Measurements from ENCODE around the gene MOB3A. TPM values are rescaled to one million over a fixed set of nuclear protein-coding genes. Genes with fewer than 3 reads are reported as not detected.
"Not testable (repeated sequence)": the region's sequence is repeated elsewhere in the genome, so short reads cannot be mapped to it uniquely, and the experiment has no call there.

Gene MOB3A
- total and polyA plus RNA-seq, 2 of the 8 experiments (the other 6 are each of a cell fraction or from before 2014, with no cell fraction given): 9.2 to 9.6 TPM

GRCh38 chr19:2131012-2131975, 35.2 kb upstream of the MOB3A start:
- not testable (repeated sequence) for H3K56ac ChIP-seq (replicated peaks; ENCODE audit: insufficient read length, low read depth, low read length); H2BK15ac ChIP-seq (ENCODE audit: low read length); H3K4ac ChIP-seq (replicated peaks; ENCODE audit: insufficient read length, low read depth, low read length); H2AK5ac ChIP-seq (ENCODE audit: low read depth, low read length); H4K5ac ChIP-seq (ENCODE audit: insufficient read length, low read depth, low read length); H3K4me2 ChIP-seq (ENCODE audit: insufficient read depth in 1 of 2, low read depth in 2 of 2, low read length in 2 of 2); H3K9me3 ChIP-seq (ENCODE audit: insufficient read depth in 2 of 2, low read depth in 1 of 2, low read length in 1 of 2); H3K4me3 ChIP-seq (ENCODE audit: extremely low read depth in 1 of 4, insufficient read depth in 2 of 4, low read depth in 3 of 4, low read length in 4 of 4); H3K18ac ChIP-seq (ENCODE audit: extremely low read depth, low read length); H2BK12ac ChIP-seq (ENCODE audit: low read depth, low read length); FAIRE-seq; H3K14ac ChIP-seq (ENCODE audit: insufficient read length); H3K27me3 ChIP-seq (replicated peaks in 1 of 4; ENCODE audit: control insufficient read depth in 3 of 4, extremely low read depth in 1 of 4, insufficient read depth in 3 of 4, low read length in 3 of 4); H2BK5ac ChIP-seq (ENCODE audit: low read depth, low read length); H4K91ac ChIP-seq (replicated peaks; ENCODE audit: insufficient read length, low read length); H3K23me2 ChIP-seq (ENCODE audit: low read depth, low read length); H2BK120ac ChIP-seq (replicated peaks; ENCODE audit: low read depth, low read length); H2BK20ac ChIP-seq (ENCODE audit: low read length); H4K8ac ChIP-seq (ENCODE audit: extremely low read depth, insufficient read depth, low read length); H3K23ac ChIP-seq (ENCODE audit: insufficient read length); H3K4me1 ChIP-seq (replicated peaks in 1 of 4; ENCODE audit: control insufficient read depth in 3 of 4, insufficient read depth in 4 of 4, low read length in 3 of 4); H3K27ac ChIP-seq (ENCODE audit: low read depth, low read length); H3K9ac ChIP-seq (replicated peaks in 1 of 4; ENCODE audit: extremely low read depth in 1 of 4, low read depth in 3 of 4, low read length in 3 of 4); H2AFZ ChIP-seq (ENCODE audit: low read length); DNase-seq (ENCODE audit: low read depth in 1 of 2, low spot score in 2 of 2)
- Histone ChIP-seq H4K20me1 (replicated peaks in 1 of 2; ENCODE audit: control insufficient read depth in 1 of 2, insufficient read depth in 2 of 2, low read length in 2 of 2) (peaks cover 17 to 38% of the 10 kb centered on the region in 2 experiments), H3K36me3 (ENCODE audit: control insufficient read depth in 2 of 4, insufficient read depth in 4 of 4, low read length in 3 of 4) (peaks cover 8 to 60% (median 28%) of the 10 kb centered on the region in 4 experiments; a peak in 7 of 8 replicates), H3K79me1 (ENCODE audit: low read depth, low read length) (peaks cover 13% of the 10 kb centered on the region), H3K79me2 (ENCODE audit: control insufficient read depth in 1 of 2, insufficient read depth in 2 of 2, low read length in 2 of 2) (peaks cover 0 to 24% of the 10 kb centered on the region in 2 experiments; a peak in 2 of 4 replicates)
- ChIA-PET CTCF (ENCODE audit: partially characterized antibody) (interaction anchor here (1.1 to 1.7 kb wide), 3 partner anchors 11 to 68 kb away, joined by 4 to 6 read pairs (median 4); no protein-coding TSS in a partner anchor), POLR2A (ENCODE audit: partially characterized antibody) (interaction anchor here (1.2 to 1.7 kb wide), 3 partner anchors 13 to 38 kb away, joined by 3 to 4 read pairs (median 3); no protein-coding TSS in a partner anchor)
- peak; percentile 38; the same call in 1 of the 2 replicates for TF ChIP-seq EGR1 (IDR thresholded peaks at IDR 0.05; ENCODE audit: borderline replicate concordance, low read depth, low read length)
- WGBS, 2 experiments (ENCODE audit: extremely low coverage in 1 of 2, insufficient coverage in 1 of 2, insufficient read length in 1 of 2, insufficient replicate concordance in 2 of 2, low coverage in 1 of 2, low lambda C conversion rate in 2 of 2, missing lambda C conversion rate in 1 of 2): 89% methylated on average over 44 of the region's 67 CpGs; no CpG with 5 or more reads in 1 of the 2 experiments

All from H1 (cell line).